Renal pelvis (tissue), 4 donors: ENCODE data around the gene GPR146. TPM values are rescaled to one million over a fixed set of nuclear protein-coding genes. Genes with fewer than 3 reads are reported as not detected.

ENCODE experiments used
- DNase-seq: peaks from one replicate; pipeline ENCODE4 v3.0.0-alpha.2; 2013
- polyA plus RNA-seq, 3 donors: library from polyadenylated mRNA; unstranded; fragments of 120-200 nt; gene quantifications; one replicate each; pipeline ENCODE4 v1.2.1, GENCODE V29; 2013; ENCODE audit not compliant: insufficient read length in 3 of 3

Gene GPR146
- polyA plus RNA-seq, 3 donors = 3.7 to 4.8 (median 4.7) TPM

DNA sequence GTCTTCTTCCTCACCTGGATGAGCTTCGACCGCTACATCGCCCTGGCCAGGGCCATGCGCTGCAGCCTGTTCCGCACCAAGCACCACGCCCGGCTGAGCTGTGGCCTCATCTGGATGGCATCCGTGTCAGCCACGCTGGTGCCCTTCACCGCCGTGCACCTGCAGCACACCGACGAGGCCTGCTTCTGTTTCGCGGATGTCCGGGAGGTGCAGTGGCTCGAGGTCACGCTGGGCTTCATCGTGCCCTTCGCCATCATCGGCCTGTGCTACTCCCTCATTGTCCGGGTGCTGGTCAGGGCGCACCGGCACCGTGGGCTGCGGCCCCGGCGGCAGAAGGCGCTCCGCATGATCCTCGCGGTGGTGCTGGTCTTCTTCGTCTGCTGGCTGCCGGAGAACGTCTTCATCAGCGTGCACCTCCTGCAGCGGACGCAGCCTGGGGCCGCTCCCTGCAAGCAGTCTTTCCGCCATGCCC lies 47.9 kb downstream of the GPR146 start:
- no peak for DNase-seq

DNA sequence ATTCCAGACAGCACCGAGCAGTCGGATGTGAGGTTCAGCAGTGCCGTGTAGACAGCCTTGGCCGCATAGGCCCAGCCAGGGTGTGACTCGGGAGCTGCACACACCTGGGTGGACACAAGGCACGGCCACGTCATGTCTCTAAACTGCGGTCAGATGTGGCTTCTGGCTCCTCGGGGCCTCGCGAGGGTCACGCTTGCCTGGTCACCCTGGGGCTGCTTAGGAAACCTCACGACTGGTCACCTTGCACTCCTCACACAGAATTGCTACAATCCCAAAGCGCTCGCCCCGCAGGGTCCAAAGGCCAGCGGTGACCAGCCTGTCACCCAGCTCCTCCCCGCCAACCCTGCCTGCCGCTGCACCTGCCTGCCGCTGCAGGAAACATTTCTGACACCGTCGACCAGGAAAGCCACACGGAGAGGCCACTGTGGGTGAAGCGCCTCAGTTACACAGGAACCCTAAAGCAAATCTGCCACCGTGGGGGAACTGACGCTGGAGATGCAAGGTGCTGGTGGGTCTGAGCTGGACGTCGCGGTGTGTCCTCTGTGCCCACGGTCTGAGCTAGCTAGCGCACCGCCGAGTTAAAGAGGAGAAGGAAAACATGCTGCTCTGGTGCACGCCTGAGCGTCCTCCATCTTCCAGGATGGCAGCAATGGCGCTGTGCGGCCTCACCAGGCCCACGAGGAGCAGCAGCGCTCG lies 48.6 kb downstream of the GPR146 start:
- no peak for DNase-seq

GRCh38 chr7:1093502-1093843 lies 49.1 kb downstream of the GPR146 start:
- DNase-seq = no peak

DNA sequence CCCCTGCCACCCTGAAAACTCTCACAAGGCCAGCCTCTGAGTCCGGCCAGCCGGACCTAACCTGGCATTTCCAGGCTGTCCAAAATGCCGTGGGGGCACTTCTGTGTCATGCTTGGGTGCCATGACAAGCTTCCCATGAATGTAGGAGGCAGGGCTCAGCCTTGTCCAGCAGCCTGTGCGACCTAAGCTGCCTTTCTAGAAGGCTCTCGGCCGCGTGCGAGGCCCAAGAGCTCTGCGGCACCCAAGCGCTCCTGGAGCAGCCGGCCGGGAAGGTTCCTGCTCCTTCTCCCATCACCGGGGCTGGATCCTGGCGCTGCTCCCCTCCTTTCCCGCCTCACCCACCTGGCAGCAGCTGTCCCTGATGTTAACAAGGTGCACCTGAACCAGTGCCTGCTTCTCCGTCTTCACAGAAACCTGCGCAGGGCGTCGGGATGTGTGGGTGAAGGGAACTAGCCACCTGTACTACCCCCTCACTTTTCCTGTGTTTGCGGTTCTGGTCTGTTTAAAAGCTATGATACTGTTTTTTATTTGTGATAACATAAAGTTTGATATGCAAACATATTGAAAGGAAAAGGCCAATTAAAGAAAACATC lies 49.7 kb downstream of the GPR146 start:
- DNase-seq = no peak

DNA sequence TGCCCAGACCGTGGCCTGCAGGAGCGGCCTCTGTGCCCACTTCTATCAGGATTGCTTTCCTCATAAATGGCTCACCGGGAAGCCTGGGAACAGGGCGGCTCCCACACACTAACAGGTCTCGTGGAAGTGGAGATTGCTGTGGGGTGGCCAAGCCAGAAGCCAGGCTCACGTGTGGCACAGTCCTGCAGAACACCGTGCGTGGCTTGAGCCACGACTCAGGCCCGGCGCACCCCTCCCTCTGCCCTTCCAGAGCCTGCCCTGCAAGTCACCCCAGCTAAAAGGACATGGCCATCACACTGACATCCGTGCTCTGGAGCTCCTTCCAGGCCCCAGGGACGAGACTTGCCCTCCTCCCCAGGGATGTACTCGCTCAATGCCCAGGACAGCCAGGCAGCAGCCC lies 50.5 kb downstream of the GPR146 start:
- DNase-seq = no peak

DNA sequence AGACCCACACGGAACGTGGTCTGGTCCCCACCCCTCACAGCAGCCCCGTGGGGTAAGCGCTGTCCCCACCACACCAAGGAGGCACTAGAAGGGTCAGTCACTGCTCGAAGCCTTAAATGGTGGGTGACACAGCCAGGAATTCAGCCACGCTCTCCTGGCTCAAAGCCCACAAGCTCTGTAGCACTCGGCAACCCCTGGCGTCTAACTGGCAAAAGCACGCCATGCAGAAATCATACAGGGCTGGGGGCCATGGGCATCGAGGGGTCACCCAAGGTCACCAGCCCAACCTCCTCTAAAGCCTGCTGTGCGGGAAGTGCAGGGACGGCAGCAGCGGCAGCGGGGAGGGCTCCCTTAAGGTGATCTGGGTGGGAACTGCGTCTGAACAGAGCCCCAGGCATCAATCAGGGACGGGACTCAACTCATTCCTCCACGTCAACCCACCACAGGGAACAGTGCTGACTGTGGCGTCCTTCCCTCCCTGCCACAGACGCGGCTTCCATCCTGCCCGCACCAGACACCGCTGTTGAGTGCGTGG lies 51.3 kb downstream of the GPR146 start:
- DNase-seq = no peak

DNA sequence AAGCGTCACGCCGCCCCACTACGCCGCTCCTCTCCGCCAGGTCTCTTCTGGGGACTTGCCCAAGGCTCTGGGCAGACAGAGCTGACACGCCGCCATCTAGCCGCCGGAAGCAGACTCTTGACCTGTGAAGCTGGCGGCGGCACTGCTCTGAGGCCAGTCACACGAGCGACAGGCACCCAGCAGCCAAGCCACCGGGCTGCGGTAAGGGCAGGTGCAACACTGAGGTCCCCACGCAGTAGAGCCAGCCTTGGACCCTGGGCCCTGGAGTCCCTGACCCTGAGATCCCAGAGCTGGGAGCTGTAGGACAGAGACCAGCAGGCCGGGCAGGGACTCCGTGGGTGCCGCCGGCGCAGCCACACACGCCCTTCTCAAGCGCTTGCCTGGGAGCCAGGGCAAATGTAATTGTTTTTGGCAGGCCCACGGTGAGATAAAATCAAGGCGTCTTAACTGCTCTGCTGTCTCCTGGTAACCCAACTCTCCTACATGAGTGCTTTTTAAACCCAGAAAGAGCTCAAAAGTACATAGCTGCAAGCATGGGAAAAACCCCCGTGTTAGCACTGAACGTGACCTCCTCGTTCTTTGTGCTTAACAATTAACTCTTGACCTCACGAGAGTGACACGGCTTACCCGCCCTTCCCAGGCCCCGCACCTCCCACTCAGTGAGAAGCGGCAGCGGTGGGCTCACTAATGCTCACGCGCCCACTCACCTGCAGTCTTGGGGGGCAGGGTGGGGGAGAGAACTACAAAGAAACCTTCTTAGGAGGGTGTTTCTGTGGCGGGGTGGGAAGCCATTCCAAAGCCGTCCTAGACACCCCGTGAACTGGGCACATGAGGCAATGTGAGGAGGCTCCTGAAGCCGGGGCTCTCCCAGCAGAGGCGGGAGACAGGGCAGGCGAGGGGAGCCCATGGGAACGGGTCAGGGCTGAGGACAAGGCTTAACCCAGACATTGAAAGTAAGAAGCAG lies 52.1 kb downstream of the GPR146 start:
- no peak for DNase-seq

GRCh38 chr7:1097120-1097504 lies 52.8 kb downstream of the GPR146 start:
- no peak for DNase-seq

GRCh38 chr7:1098243-1099153 lies 54.2 kb downstream of the GPR146 start:
- no peak for DNase-seq

DNA sequence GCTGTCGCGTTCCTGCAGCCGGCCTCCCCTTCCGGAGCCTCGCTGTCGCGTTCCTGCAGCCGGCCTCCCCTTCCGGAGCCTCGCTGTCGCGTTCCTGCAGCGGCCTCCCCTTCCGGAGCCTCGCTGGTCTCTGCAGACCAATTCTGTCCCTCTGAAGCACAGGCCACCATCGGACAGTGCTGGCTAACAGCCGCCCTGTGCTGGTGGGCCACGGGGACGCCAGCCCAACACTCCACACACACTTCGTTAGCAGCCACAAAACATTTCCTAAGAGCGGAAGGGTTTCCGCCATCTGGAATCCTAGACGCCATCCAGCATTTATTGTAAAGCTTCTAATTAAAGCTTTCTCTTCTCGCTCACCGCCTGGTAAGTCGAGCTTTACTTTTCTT lies 54.8 kb downstream of the GPR146 start:
- no peak for DNase-seq

GRCh38 chr7:1099637-1100036 lies 55.3 kb downstream of the GPR146 start:
- DNase-seq = no peak

DNA sequence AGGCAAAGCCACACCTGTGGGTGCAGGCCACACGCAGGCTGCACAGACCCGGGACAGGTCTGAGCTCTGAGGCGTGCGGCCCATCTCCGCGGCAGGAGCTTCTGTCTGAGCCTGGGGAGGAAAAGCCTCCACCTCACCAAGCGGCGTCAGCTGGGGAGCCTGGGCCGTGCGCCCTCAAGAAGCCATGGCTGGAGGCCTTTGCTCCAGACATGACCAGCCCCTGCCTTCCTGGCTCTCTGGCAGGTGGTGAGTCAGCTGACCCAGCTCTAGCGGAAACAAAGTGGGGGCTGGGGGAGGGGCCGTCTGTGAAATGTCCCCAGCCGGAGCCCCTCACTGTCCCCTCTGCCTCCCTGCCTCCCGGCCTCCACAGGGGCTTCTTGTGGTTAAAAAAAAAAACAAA lies 56.0 kb downstream of the GPR146 start:
- no peak for DNase-seq

GRCh38 chr7:1100834-1101562 lies 56.7 kb downstream of the GPR146 start:
- no peak for DNase-seq

DNA sequence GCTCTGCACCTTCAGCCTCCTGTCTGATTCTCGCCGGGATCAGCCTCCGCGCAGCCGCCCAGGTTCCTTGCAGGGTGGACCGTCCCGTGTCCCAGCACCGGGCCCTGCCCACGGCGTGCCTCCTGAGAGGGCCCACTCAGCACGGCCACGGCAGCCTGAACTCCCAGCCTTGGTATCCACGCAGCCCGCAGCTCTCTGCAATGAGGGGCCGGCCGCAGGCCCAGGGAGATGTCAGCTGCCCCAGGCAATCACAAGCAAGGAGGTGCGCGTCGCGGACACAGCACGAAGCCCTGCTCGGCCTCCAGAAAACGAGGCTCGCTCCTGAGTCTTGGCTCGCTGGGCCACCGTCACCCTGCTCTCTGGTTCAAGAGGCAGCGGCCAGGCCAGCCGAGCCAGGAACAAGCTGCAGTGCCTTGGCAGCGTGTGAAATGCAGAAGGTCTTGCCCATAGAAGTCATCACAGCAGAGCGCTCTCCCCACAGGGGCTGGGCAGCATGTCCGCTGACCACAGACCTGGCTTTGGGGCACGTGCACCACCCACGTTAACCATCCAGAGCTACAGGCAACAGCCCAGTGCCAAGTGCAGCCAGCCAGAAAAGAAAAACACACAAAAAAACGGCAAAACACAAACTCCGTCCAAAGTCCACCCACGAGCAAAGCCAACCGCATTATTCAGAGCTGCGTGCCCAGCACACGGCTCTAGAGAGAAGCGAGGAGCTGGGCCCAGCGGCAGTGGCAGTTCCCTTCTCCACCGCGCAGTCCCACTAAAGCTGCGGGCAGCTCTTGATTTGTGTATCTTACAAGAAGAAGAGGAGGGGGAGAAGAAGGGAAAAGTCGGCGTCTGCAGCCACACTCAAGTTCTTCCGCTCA lies 57.5 kb downstream of the GPR146 start:
- no peak for DNase-seq

GRCh38 chr7:1103009-1103788 lies 58.9 kb downstream of the GPR146 start:
- DNase-seq = no peak

GRCh38 chr7:1103789-1104515 lies 59.6 kb downstream of the GPR146 start:
- no peak for DNase-seq

DNA sequence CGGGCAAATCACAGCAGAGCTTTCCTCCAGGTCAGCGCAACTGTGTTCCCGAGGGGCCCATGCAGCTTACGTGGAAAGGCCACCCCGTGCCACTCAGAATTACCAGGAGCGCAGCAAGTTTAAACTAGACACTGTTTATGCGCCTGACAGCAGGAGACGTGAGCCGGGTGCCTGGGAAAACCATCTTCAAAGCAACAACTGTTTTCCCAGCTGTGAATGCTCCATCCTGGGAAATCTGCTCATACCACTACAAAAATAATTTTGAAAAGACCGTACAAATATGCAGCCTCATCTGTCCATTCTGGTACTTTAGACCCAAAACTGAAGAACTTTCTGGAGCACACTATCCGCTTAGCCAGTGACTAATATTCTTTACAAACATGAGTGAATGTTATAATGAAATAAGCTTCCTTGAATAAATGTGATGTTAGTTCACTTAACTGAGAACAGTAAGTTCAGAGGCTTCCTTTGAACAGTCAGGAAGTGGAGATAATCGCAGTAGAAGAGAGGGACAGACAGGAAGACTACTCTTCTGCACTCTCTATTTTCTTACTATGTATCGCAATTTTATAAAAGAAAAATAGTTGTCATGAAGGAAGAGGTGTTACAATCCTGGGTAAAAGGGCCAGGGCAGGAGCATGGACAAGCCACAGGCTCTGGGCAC lies 60.3 kb downstream of the GPR146 start:
- no peak for DNase-seq

- no peak for DNase-seq
Observed at GRCh38 chr7:1105189-1105588, 60.8 kb downstream of the GPR146 start.
